Measurements from ENCODE around the gene MT1G.

The MT1G gene

GRCh38 chr16:56658327-56658875 is 9.5 kb downstream of the MT1G start:
- Histone ChIP-seq H3K4me3 (ENCODE audit: low read depth, low read length) (peak overlapping the region; percentile 66), H3K9me3 (ENCODE audit: control insufficient read depth, insufficient read depth, low read length) (no peaks in the 10 kb centered on the region), H3K4me1 (ENCODE audit: control insufficient read depth, insufficient read depth, low read length) (peaks cover 11% of the 10 kb centered on the region), H3K27me3 (ENCODE audit: control insufficient read depth, insufficient read depth, low read length) (peaks cover 88% of the 10 kb centered on the region), H3K36me3 (ENCODE audit: control insufficient read depth, insufficient read depth, low read length) (no peaks in the 10 kb centered on the region), H3K9ac (ENCODE audit: low read depth, low read length) (no peak overlapping the region), H3K27ac (ENCODE audit: low read depth, low read length) (no peak overlapping the region)

DNA sequence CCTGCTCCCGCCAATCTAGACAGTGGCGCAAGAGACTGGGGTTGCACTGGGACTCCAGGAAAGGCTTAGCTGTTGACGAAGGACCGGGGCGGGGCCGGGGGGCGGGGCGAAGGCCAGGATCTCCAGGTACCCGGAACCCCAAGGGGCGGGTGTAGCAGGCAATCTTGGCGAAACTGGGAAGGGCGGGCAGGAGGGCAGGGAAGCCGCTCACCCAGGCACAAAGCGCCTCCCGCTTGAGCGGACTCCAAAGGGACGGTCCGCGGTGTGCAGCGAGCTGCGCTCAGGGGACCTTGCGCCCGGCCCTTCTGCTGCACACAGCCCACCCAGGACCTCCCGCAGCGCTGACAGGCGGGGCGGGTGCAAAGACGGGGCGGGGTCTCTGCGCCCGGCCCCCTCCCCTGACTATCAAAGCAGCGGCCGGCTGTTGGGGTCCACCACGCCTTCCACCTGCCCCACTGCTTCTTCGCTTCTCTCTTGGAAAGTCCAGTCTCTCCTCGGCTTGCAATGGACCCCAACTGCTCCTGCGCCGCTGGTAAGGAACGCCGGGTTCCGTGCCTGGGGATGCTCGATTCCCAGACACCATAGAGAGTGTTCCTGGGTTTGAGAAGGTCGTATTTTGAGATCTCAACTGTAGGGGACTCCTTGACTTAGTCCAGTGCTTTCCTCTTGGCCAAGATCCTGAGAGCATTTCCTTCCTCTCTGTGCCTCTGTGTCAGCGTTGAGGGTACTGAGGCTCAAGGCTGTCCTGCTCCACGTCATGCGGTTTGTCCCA is 10.1 kb downstream of the MT1G start, which contains the start of gene MT1F:
Gene MT1F, plus strand, starts transcription at position 405 of the 772 bp plus-strand sequence. Its CDS starts 100 bp downstream, at position 505.
- Histone ChIP-seq H3K27ac (ENCODE audit: low read depth, low read length) (peak within 1 kb of the TSS; percentile 83), H3K9me3 (ENCODE audit: control insufficient read depth, insufficient read depth, low read length) (no peaks in the 10 kb centered on the region), H3K9ac (ENCODE audit: low read depth, low read length) (no peak within 1 kb of the TSS), H3K4me1 (ENCODE audit: control insufficient read depth, insufficient read depth, low read length) (peaks cover 11% of the 10 kb centered on the region), H3K36me3 (ENCODE audit: control insufficient read depth, insufficient read depth, low read length) (no peaks in the 10 kb centered on the region), H3K27me3 (ENCODE audit: control insufficient read depth, insufficient read depth, low read length) (peaks cover 88% of the 10 kb centered on the region), H3K4me3 (ENCODE audit: low read depth, low read length) (peak within 1 kb of the TSS; percentile 66)

DNA sequence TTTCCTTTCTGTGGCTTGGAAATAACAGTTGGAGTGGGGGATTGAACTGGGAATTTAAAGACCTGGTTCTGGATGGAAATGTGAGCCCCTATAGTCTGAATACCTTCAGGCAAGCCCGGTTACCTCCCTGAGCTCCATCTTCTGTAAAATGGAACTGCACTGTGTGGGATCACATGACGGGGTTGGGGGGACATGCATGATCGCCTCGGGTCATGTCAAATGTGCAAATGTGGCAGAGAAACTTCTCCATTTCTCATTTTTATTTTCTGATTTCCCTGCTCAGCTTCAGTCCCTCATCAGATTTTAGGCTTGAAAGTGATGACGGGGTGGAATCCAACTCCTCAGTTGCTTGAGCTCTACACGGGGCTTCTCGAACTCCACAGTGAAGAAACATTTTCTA is 14.6 kb downstream of the MT1G start:
- no peak overlapping the region for H3K4me3 ChIP-seq (ENCODE audit: low read depth, low read length)
- H3K36me3 ChIP-seq (ENCODE audit: control insufficient read depth, insufficient read depth, low read length) = no peaks in the 10 kb centered on the region
- H3K4me1 ChIP-seq (ENCODE audit: control insufficient read depth, insufficient read depth, low read length) = peaks cover 4% of the 10 kb centered on the region
- H3K9me3 ChIP-seq (ENCODE audit: control insufficient read depth, insufficient read depth, low read length) = no peaks in the 10 kb centered on the region
- no peak overlapping the region for H3K9ac ChIP-seq (ENCODE audit: low read depth, low read length)
- no peak overlapping the region for H3K27ac ChIP-seq (ENCODE audit: low read depth, low read length)
- peaks cover 87% of the 10 kb centered on the region for H3K27me3 ChIP-seq (ENCODE audit: control insufficient read depth, insufficient read depth, low read length)

GRCh38 chr16:56652600-56652999 is 15.3 kb downstream of the MT1G start:
- H3K4me3 ChIP-seq (ENCODE audit: low read depth, low read length) = no peak overlapping the region
- no peaks in the 10 kb centered on the region for H3K9me3 ChIP-seq (ENCODE audit: control insufficient read depth, insufficient read depth, low read length)
- H3K4me1 ChIP-seq (ENCODE audit: control insufficient read depth, insufficient read depth, low read length) = no peaks in the 10 kb centered on the region
- no peak overlapping the region for H3K9ac ChIP-seq (ENCODE audit: low read depth, low read length)
- peaks cover 87% of the 10 kb centered on the region for H3K27me3 ChIP-seq (ENCODE audit: control insufficient read depth, insufficient read depth, low read length)
- no peak overlapping the region for H3K27ac ChIP-seq (ENCODE audit: low read depth, low read length)
- no peaks in the 10 kb centered on the region for H3K36me3 ChIP-seq (ENCODE audit: control insufficient read depth, insufficient read depth, low read length)

DNA sequence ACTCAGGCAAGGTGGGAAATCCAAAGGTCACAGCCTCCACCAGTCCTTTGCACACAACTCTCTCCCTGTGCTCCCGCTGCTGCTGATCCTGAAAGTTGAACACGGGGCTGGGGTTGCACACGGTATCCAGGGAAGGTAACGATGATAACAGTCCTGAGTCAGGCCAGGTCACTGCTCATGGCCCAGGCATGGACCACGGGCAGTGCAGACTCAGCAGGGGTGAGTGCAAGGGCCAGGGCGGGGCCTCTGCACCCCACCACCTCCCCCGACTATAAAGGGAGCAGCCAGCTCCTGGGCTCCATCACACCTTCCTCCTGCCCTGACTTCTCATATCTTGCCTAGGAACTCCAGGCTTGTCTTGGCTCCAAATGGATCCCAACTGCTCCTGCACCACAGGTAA is 16.3 kb downstream of the MT1G start, which contains the start of gene MT1B:
Gene MT1B, plus strand, starts transcription at position 301 of the 400 bp plus-strand sequence. Its CDS starts 68 bp downstream, at position 369.
- Histone ChIP-seq H3K4me3 (ENCODE audit: low read depth, low read length) (no peak within 1 kb of the TSS), H3K9ac (ENCODE audit: low read depth, low read length) (no peak within 1 kb of the TSS), H3K4me1 (ENCODE audit: control insufficient read depth, insufficient read depth, low read length) (no peaks in the 10 kb centered on the region), H3K27me3 (ENCODE audit: control insufficient read depth, insufficient read depth, low read length) (peaks cover 88% of the 10 kb centered on the region), H3K27ac (ENCODE audit: low read depth, low read length) (no peak within 1 kb of the TSS), H3K9me3 (ENCODE audit: control insufficient read depth, insufficient read depth, low read length) (no peaks in the 10 kb centered on the region), H3K36me3 (ENCODE audit: control insufficient read depth, insufficient read depth, low read length) (no peaks in the 10 kb centered on the region)

- Histone ChIP-seq H3K9me3 (ENCODE audit: control insufficient read depth, insufficient read depth, low read length) (no peaks in the 10 kb centered on the region), H3K27me3 (ENCODE audit: control insufficient read depth, insufficient read depth, low read length) (peaks cover 88% of the 10 kb centered on the region), H3K36me3 (ENCODE audit: control insufficient read depth, insufficient read depth, low read length) (no peaks in the 10 kb centered on the region), H3K9ac (ENCODE audit: low read depth, low read length) (no peak overlapping the region), H3K27ac (ENCODE audit: low read depth, low read length) (no peak overlapping the region), H3K4me1 (ENCODE audit: control insufficient read depth, insufficient read depth, low read length) (no peaks in the 10 kb centered on the region), H3K4me3 (ENCODE audit: low read depth, low read length) (no peak overlapping the region)
Measured at GRCh38 chr16:56649820-56650219, 18.0 kb downstream of the MT1G start.

- H3K27ac ChIP-seq (ENCODE audit: low read depth, low read length) = no peak overlapping the region
- no peaks in the 10 kb centered on the region for H3K4me1 ChIP-seq (ENCODE audit: control insufficient read depth, insufficient read depth, low read length)
- H3K9ac ChIP-seq (ENCODE audit: low read depth, low read length) = no peak overlapping the region
- H3K9me3 ChIP-seq (ENCODE audit: control insufficient read depth, insufficient read depth, low read length) = no peaks in the 10 kb centered on the region
- H3K27me3 ChIP-seq (ENCODE audit: control insufficient read depth, insufficient read depth, low read length) = peaks cover 94% of the 10 kb centered on the region
- no peaks in the 10 kb centered on the region for H3K36me3 ChIP-seq (ENCODE audit: control insufficient read depth, insufficient read depth, low read length)
- H3K4me3 ChIP-seq (ENCODE audit: low read depth, low read length) = no peak overlapping the region
Measured at GRCh38 chr16:56649271-56649670, 18.6 kb downstream of the MT1G start.

DNA sequence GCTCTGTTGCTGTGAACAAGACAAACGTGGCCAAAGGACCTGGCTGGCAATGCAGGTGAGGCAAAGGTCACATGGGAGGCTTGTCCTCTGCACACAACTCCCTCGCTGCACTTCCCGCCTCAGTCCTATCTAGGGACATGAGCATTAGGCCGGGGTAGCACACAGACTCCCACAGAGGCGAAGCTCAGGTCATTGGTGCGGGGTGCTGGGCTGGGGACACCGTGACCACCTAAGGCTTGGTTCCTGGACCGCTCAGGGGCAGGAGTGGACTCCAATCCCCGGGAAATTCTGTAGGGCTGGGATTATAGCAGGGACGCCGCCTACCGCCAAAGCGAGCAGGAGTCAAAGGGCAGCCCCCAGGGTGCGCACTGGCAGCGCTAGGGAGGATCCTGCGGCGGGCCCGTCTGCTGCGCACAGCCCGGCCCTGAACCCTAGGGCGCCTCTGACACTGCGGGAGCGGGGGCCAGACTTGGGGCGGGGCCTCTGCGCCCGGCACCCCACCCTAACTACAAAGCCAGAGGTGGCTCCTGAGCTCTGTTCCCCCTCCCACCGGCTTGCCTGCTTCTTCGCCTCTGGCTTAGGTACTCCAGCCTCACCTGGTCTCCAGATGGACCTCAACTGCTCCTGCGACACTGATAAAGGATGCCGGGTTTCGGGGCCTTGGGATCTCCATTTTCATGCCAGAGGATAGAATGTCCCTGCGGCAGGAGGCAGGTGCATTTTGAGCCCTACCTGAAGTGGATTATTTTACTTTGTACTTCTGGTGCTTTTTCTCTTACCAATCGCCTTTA is 20.0 kb downstream of the MT1G start:
- H3K9me3 ChIP-seq (ENCODE audit: control insufficient read depth, insufficient read depth, low read length) = no peaks in the 10 kb centered on the region
- H3K4me3 ChIP-seq (ENCODE audit: low read depth, low read length) = peak overlapping the region; percentile 22; the same call in 1 of the 2 replicates
- peaks cover 9% of the 10 kb centered on the region for H3K4me1 ChIP-seq (ENCODE audit: control insufficient read depth, insufficient read depth, low read length)
- peaks cover 99% of the 10 kb centered on the region for H3K27me3 ChIP-seq (ENCODE audit: control insufficient read depth, insufficient read depth, low read length)
- no peak overlapping the region for H3K9ac ChIP-seq (ENCODE audit: low read depth, low read length)
- H3K36me3 ChIP-seq (ENCODE audit: control insufficient read depth, insufficient read depth, low read length) = no peaks in the 10 kb centered on the region
- H3K27ac ChIP-seq (ENCODE audit: low read depth, low read length) = no peak overlapping the region

DNA sequence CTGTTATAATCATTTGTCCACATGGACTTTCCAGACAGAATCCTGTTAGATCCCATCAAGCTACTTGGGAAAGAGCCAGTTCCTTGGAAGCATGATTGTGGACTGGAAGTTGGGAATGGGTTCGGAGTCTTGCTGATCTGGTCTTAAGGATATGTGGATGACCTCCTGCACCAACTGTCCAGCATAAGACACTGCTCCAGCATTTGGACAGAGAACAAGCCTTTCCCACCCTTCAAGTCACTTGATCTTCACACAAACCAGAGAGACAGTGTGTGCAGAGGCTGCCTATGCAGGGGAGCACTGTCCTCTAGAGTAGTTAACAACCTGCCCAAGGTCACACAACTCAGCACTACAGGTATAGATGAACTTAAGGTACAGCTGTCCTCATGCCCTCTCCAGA is 22.0 kb downstream of the MT1G start:
- Histone ChIP-seq H3K27me3 (ENCODE audit: control insufficient read depth, insufficient read depth, low read length) (peaks cover 99% of the 10 kb centered on the region), H3K36me3 (ENCODE audit: control insufficient read depth, insufficient read depth, low read length) (no peaks in the 10 kb centered on the region), H3K4me3 (ENCODE audit: low read depth, low read length) (no peak overlapping the region), H3K9me3 (ENCODE audit: control insufficient read depth, insufficient read depth, low read length) (no peaks in the 10 kb centered on the region), H3K9ac (ENCODE audit: low read depth, low read length) (no peak overlapping the region), H3K4me1 (ENCODE audit: control insufficient read depth, insufficient read depth, low read length) (peaks cover 10% of the 10 kb centered on the region), H3K27ac (ENCODE audit: low read depth, low read length) (no peak overlapping the region)

DNA sequence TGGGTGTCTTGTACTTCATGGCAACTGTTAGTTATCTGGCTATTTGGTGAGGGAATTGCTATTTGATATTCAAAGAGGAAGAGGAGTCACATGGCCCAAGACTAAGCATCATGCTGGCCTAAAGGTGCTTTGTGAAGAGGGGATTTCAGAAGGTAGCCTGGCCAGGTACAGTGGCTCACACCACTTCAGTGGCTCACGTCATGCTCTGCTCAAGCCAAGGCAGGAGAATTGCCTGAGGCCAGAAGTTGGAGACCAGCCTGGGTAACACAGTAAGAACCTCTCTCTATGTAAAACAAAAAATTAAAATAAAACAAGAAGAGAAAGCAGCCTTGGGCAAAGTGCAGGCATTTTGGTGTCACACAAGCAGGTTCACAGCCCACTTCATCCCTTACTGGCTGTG is 22.6 kb downstream of the MT1G start:
- Histone ChIP-seq H3K4me3 (ENCODE audit: low read depth, low read length) (no peak overlapping the region), H3K27ac (ENCODE audit: low read depth, low read length) (no peak overlapping the region), H3K9ac (ENCODE audit: low read depth, low read length) (no peak overlapping the region), H3K4me1 (ENCODE audit: control insufficient read depth, insufficient read depth, low read length) (peaks cover 10% of the 10 kb centered on the region), H3K9me3 (ENCODE audit: control insufficient read depth, insufficient read depth, low read length) (no peaks in the 10 kb centered on the region), H3K27me3 (ENCODE audit: control insufficient read depth, insufficient read depth, low read length) (peaks cover 100% of the 10 kb centered on the region), H3K36me3 (ENCODE audit: control insufficient read depth, insufficient read depth, low read length) (no peaks in the 10 kb centered on the region)

- H3K4me1 ChIP-seq (ENCODE audit: control insufficient read depth, insufficient read depth, low read length) = peaks cover 10% of the 10 kb centered on the region
- no peak overlapping the region for H3K27ac ChIP-seq (ENCODE audit: low read depth, low read length)
- H3K36me3 ChIP-seq (ENCODE audit: control insufficient read depth, insufficient read depth, low read length) = no peaks in the 10 kb centered on the region
- H3K9me3 ChIP-seq (ENCODE audit: control insufficient read depth, insufficient read depth, low read length) = no peaks in the 10 kb centered on the region
- peaks cover 100% of the 10 kb centered on the region for H3K27me3 ChIP-seq (ENCODE audit: control insufficient read depth, insufficient read depth, low read length)
- H3K4me3 ChIP-seq (ENCODE audit: low read depth, low read length) = peak overlapping the region; percentile 54
- no peak overlapping the region for H3K9ac ChIP-seq (ENCODE audit: low read depth, low read length)
Measured at GRCh38 chr16:56643833-56644232, 24.0 kb downstream of the MT1G start.

Data from HUES48 (cell line).